A549 (cell line): ENCODE measurements around the gene BANK1.

Source experiments
- CEBPB ChIP-seq, 2 experiments: fragments of >200 bp in 1 of 2; sonication (Bioruptor Twin) in 1 of 2; formaldehyde crosslinking in 1 of 2; IDR thresholded peaks; 2 replicates each; pipeline ENCODE4 v1.6.1; 2012 to 2016
- CHD2 ChIP-seq: fragments of 150-350 bp; IDR thresholded peaks from 2 replicates; pipeline ENCODE4 v1.6.1; 2014; ENCODE audit warnings: low read length; ENCODE audit not compliant: partially characterized antibody
- CTCF ChIP-seq: fragments of >200 bp; sonication (Bioruptor Twin); formaldehyde crosslinking; IDR thresholded peaks from 3 replicates; pipeline ENCODE4 v1.5.1; 2016
- EP300 ChIP-seq, 2 experiments: fragments of >200 bp; sonication (Bioruptor Twin); formaldehyde crosslinking; IDR thresholded peaks; 2 replicates in 1 of 2; 3 replicates in 1 of 2; pipeline ENCODE4 v1.6.1; 2016 to 2017
- ESRRA ChIP-seq: fragments of 150-350 bp; IDR thresholded peaks from 2 replicates; pipeline ENCODE4 v1.6.1; 2014; ENCODE audit warnings: mild to moderate bottlenecking, low read length, borderline replicate concordance
- JUN ChIP-seq, 2 experiments: fragments of >200 bp; sonication (Bioruptor Twin); formaldehyde crosslinking; IDR thresholded peaks; 2 replicates in 1 of 2; 3 replicates in 1 of 2; pipeline ENCODE4 v1.6.1; 2016 to 2017
- MAFK ChIP-seq: fragments of 450-650 bp; IDR thresholded peaks from 2 replicates; pipeline ENCODE4 v1.6.1; 2014; ENCODE audit not compliant: partially characterized antibody
- MAX ChIP-seq: IDR thresholded peaks from 2 replicates; pipeline ENCODE4 v1.6.1; 2012
- NPAS2 ChIP-seq: fragments of 250-450 bp; sonication (Bioruptor Pico); IDR thresholded peaks from 2 replicates; pipeline ENCODE4 v1.8.0; 2022; ENCODE audit warnings: mild to moderate bottlenecking, moderate library complexity, borderline replicate concordance
- PBX3 ChIP-seq: IDR thresholded peaks from 2 replicates; pipeline ENCODE4 v1.6.1; 2012
- POLR2A ChIP-seq: IDR thresholded peaks from 2 replicates; pipeline ENCODE4 v1.6.1; 2012; ENCODE audit warnings: mild to moderate bottlenecking, low read length
- RAD21 ChIP-seq, 2 experiments: fragments of >200 bp in 1 of 2; sonication (Bioruptor Twin) in 1 of 2; formaldehyde crosslinking in 1 of 2; IDR thresholded peaks in 1 of 2; conservative IDR thresholded peaks in 1 of 2; 2 replicates in 1 of 2; 3 replicates in 1 of 2; pipeline ENCODE4 v1.6.1; 2012 to 2018; ENCODE audit warnings: inconsistent platforms in 1 of 2
- REST ChIP-seq: fragments of 200-600 bp; sonication (generic); IDR thresholded peaks from 2 replicates; pipeline ENCODE4 v1.6.1; 2016; ENCODE audit warnings: antibody characterized with exemption, mild to moderate bottlenecking, moderate library complexity
- USF2 ChIP-seq: fragments of 450-650 bp; IDR thresholded peaks from 2 replicates; pipeline ENCODE4 v1.6.1; 2014; ENCODE audit warnings: antibody characterized with exemption

- TF ChIP-seq NPAS2 (CRISPR knock-in tag): no peak
- TF ChIP-seq POLR2A: no peak
- peak; percentile 65 to 93 for TF ChIP-seq CEBPB (IDR thresholded peaks at IDR 0.05)
- TF ChIP-seq REST: no peak
- TF ChIP-seq EP300 (IDR thresholded peaks at IDR 0.05): no peak
- no peak for TF ChIP-seq CHD2
- TF ChIP-seq CTCF: no peak
- peak; percentile 55 for TF ChIP-seq MAX
- no peak for TF ChIP-seq PBX3
- peak in 1 of 2 experiments; percentile 15; a peak in 1 of 5 replicates for TF ChIP-seq RAD21 (conservative IDR thresholded peaks at IDR 0.05 in 1 of 2, IDR thresholded peaks at IDR 0.05 in 1 of 2)
- TF ChIP-seq JUN (IDR thresholded peaks at IDR 0.05): no peak
- TF ChIP-seq MAFK: peak; percentile 68
- TF ChIP-seq USF2: no peak
- no peak for TF ChIP-seq ESRRA
These were observed 95.0 kb downstream of the BANK1 start for GRCh38 chr4:101885574-101885973.
